A549 (cell line): ENCODE measurements around the gene TTYH2. TPM values are rescaled to one million over a fixed set of nuclear protein-coding genes. Genes with fewer than 3 reads are reported as not detected.

Experiments
- ATAC-seq, 2 experiments: fragments of 200-7000 bp in 1 of 2; fragments of >200 bp in 1 of 2; cut with Nextera tagmentation in 1 of 2; cut with Tn5 transposase in 1 of 2; 3 replicates each; pipeline versions ENCODE4 v1.8.0 to v1.9.1; 2018 to 2020; ENCODE audit warnings: mild to moderate bottlenecking in 1 of 2, moderate library complexity in 1 of 2
- CTCF ChIA-PET: fragments of 300-600 bp; sonication (Branson Sonifier 250); formaldehyde crosslinking; extraction: SDS; loops from one replicate; lab custom pipeline; 2021; ENCODE audit warnings: antibody characterized with exemption, inconsistent platforms; lab: Yijun Ruan, JAX
- POLR2A ChIA-PET: fragments of 350-600 bp; formaldehyde crosslinking; extraction: SDS; loops from one replicate; lab custom pipeline; 2021; ENCODE audit warnings: antibody characterized with exemption, inconsistent platforms; lab: Yijun Ruan, JAX
- DNase-seq, 2 experiments: peaks; one replicate each; pipeline versions ENCODE4 v3.0.0 to v3.0.0-alpha.2; 2011 to 2016; ENCODE audit warnings: low read depth in 1 of 2, low spot score in 1 of 2
- FAIRE-seq: peaks from 2 replicates; lab custom pipeline; 2011; peaks lifted over from hg19 to GRCh38; lab: Jason Lieb, UNC
- H3K27ac ChIP-seq, 2 experiments: fragments of >200 bp; sonication (Bioruptor Twin); formaldehyde crosslinking; 3 replicates each; pipeline ENCODE4 v1.5.1; 2016 to 2017
- H3K4me1 ChIP-seq: fragments of >200 bp; sonication (Bioruptor Twin); formaldehyde crosslinking; 3 replicates; pipeline ENCODE4 v1.6.1; 2016
- H3K4me2 ChIP-seq: fragments of >200 bp; sonication (Bioruptor Twin); formaldehyde crosslinking; 3 replicates; pipeline ENCODE4 v1.6.1; 2016
- H3K4me3 ChIP-seq: fragments of >200 bp; sonication (Bioruptor Twin); formaldehyde crosslinking; 3 replicates; pipeline ENCODE4 v1.5.1; 2016
- H3K9me3 ChIP-seq: fragments of >200 bp; sonication (Bioruptor Twin); formaldehyde crosslinking; 3 replicates; pipeline ENCODE4 v1.6.1; 2016
- BCL3 ChIP-seq: fragments of >200 bp; sonication (Bioruptor Twin); formaldehyde crosslinking; IDR thresholded peaks from 3 replicates; pipeline ENCODE4 v1.6.1; 2016
- CBX2 ChIP-seq: fragments of 200-600 bp; sonication (generic); IDR thresholded peaks from 2 replicates; pipeline ENCODE4 v1.6.1; 2016; ENCODE audit warnings: low read depth, mild to moderate bottlenecking, borderline replicate concordance
- ELK1 ChIP-seq: fragments of 150-350 bp; IDR thresholded peaks from 2 replicates; pipeline ENCODE4 v1.6.1; 2014; ENCODE audit warnings: low read depth, mild to moderate bottlenecking, low read length
- GATA3 ChIP-seq: IDR thresholded peaks from 2 replicates; pipeline ENCODE4 v1.6.1; 2012; ENCODE audit warnings: borderline replicate concordance
- HES2 ChIP-seq: fragments of >200 bp; sonication (Bioruptor Twin); formaldehyde crosslinking; IDR thresholded peaks from 2 replicates; pipeline ENCODE4 v1.6.1; 2016
- HEYL ChIP-seq: fragments of 250-450 bp; sonication (Bioruptor Pico); IDR thresholded peaks from 2 replicates; pipeline ENCODE4 v1.8.0; 2021; ENCODE audit warnings: mild to moderate bottlenecking, moderate library complexity
- HOXA7 ChIP-seq: fragments of 250-450 bp; sonication (Bioruptor Pico); IDR thresholded peaks from 2 replicates; pipeline ENCODE4 v1.5.0; 2020; ENCODE audit warnings: mild to moderate bottlenecking, moderate library complexity
- JUN ChIP-seq, 2 experiments: fragments of >200 bp; sonication (Bioruptor Twin); formaldehyde crosslinking; IDR thresholded peaks; 2 replicates in 1 of 2; 3 replicates in 1 of 2; pipeline ENCODE4 v1.6.1; 2016 to 2017
- JUNB ChIP-seq: fragments of >200 bp; sonication (Bioruptor Twin); formaldehyde crosslinking; IDR thresholded peaks from 2 replicates; pipeline ENCODE4 v1.6.1; 2016
- KDM5A ChIP-seq: fragments of 200-600 bp; sonication (generic); IDR thresholded peaks from 2 replicates; pipeline ENCODE4 v1.6.1; 2016; ENCODE audit warnings: antibody characterized with exemption, mild to moderate bottlenecking
- MYC ChIP-seq: IDR thresholded peaks from 2 replicates; pipeline ENCODE4 v1.6.1; 2012; ENCODE audit warnings: mild to moderate bottlenecking, inconsistent platforms, low read length, improper control_type of control experiment, borderline replicate concordance
- NFE2L2 ChIP-seq: fragments of 150-350 bp; conservative IDR thresholded peaks from 2 replicates; pipeline ENCODE4 v1.6.1; 2014; ENCODE audit warnings: low read length
- NPAS2 ChIP-seq: fragments of 250-450 bp; sonication (Bioruptor Pico); IDR thresholded peaks from 2 replicates; pipeline ENCODE4 v1.8.0; 2022; ENCODE audit warnings: mild to moderate bottlenecking, moderate library complexity, borderline replicate concordance
- NR3C1 ChIP-seq: fragments of >200 bp; sonication (Bioruptor Twin); formaldehyde crosslinking; IDR thresholded peaks from 3 replicates; pipeline ENCODE4 v1.6.1; 2017
- POLR2AphosphoS2 ChIP-seq: conservative IDR thresholded peaks from 2 replicates; pipeline ENCODE4 v1.6.1; 2012; ENCODE audit warnings: low read length, improper control_type of control experiment, inconsistent platforms
- RAD21 ChIP-seq, 2 experiments: fragments of >200 bp in 1 of 2; sonication (Bioruptor Twin) in 1 of 2; formaldehyde crosslinking in 1 of 2; IDR thresholded peaks in 1 of 2; conservative IDR thresholded peaks in 1 of 2; 2 replicates in 1 of 2; 3 replicates in 1 of 2; pipeline ENCODE4 v1.6.1; 2012 to 2018; ENCODE audit warnings: inconsistent platforms in 1 of 2
- REST ChIP-seq: fragments of 200-600 bp; sonication (generic); IDR thresholded peaks from 2 replicates; pipeline ENCODE4 v1.6.1; 2016; ENCODE audit warnings: antibody characterized with exemption, mild to moderate bottlenecking, moderate library complexity
- SMC3 ChIP-seq: fragments of >200 bp; sonication (Bioruptor Twin); formaldehyde crosslinking; IDR thresholded peaks from 3 replicates; pipeline ENCODE4 v1.6.1; 2018; ENCODE audit warnings: inconsistent platforms
- SREBF2 ChIP-seq: fragments of 450-650 bp; IDR thresholded peaks from 2 replicates; pipeline ENCODE4 v1.6.1; 2014; ENCODE audit warnings: mild to moderate bottlenecking, moderate library complexity
- ZC3H11A ChIP-seq: fragments of 450-650 bp; IDR thresholded peaks from 2 replicates; pipeline ENCODE4 v1.6.1; 2014; ENCODE audit warnings: antibody characterized with exemption, mild to moderate bottlenecking
- WGBS: methylation state at CpG from one replicate; pipeline ENCODE4 v1.1.6; 2017; ENCODE audit errors: missing lambda C conversion rate; 5-methylcytosine and 5-hydroxymethylcytosine counted together
- polyA plus RNA-seq, 4 experiments: library from polyadenylated mRNA; depleted of rRNA in 3 of 4; stranded (reverse); fragments of >200 nt; fragmentation: RNase III in 1 of 4; extraction: RNeasy Plus Mini Kit Qiagen cat#74134 plus additional on column Dnase treatment in 1 of 4; gene quantifications; 2 replicates in 3 of 4; 3 replicates in 1 of 4; pipeline ENCODE4 v1.2.3, GENCODE V29; 2011 to 2017

Gene TTYH2
- polyA plus RNA-seq, 2 of the 4 experiments (the other 2 are of a cell fraction): 1.4 to 1.7 TPM

- TF ChIP-seq JUNB: no peak
Observed at GRCh38 chr17:74165797-74166365, 47.5 kb upstream of the TTYH2 start (continued).

- POLR2A ChIA-PET: no interaction called here
- 0% methylated on average over 1 of the region's 1 CpG for WGBS
- ATAC-seq (no peak), DNase-seq (no peak), FAIRE-seq (no peak)
- no peak overlapping the region for H3K4me3 ChIP-seq
- H3K4me1 ChIP-seq: no peaks in the 10 kb centered on the region
- H3K27ac ChIP-seq: no peak overlapping the region
- no peak for TF ChIP-seq CBX2
- TF ChIP-seq JUN (IDR thresholded peaks at IDR 0.05): no peak
- H3K4me2 ChIP-seq: no peak overlapping the region
- CTCF ChIA-PET: interaction anchor here (0.7 to 1.2 kb wide), 3 partner anchors 29 to 741 kb away, joined by 3 to 4 read pairs (median 3); no protein-coding TSS in a partner anchor
- H3K9me3 ChIP-seq: 0 out of 3 replicates have a peak, but pooled peaks cover 6% of the 10 kb centered on the region
Observed at GRCh38 chr17:74170924-74171323, 42.4 kb upstream of the TTYH2 start.

GRCh38 chr17:74172700-74173099, 40.7 kb upstream of the TTYH2 start:
- Histone ChIP-seq H3K27ac (no peak overlapping the region), H3K4me2 (no peak overlapping the region), H3K4me1 (no peaks in the 10 kb centered on the region), H3K4me3 (no peak overlapping the region), H3K9me3 (0 out of 3 replicates have a peak, but pooled peaks cover 6% of the 10 kb centered on the region)
- TF ChIP-seq POLR2AphosphoS2 (no peak), BCL3 (no peak), RAD21 (conservative IDR thresholded peaks at IDR 0.05 in 1 of 2, IDR thresholded peaks at IDR 0.05 in 1 of 2) (no peak), KDM5A (no peak), ELK1 (no peak), HEYL (no peak), JUN (IDR thresholded peaks at IDR 0.05) (no peak), SREBF2 (no peak), HES2 (no peak), NR3C1 (no peak), HOXA7 (CRISPR knock-in tag) (no peak), REST (no peak), ZC3H11A (no peak), NPAS2 (CRISPR knock-in tag) (no peak), MYC (no peak), SMC3 (no peak), NFE2L2 (no peak), GATA3 (no peak)
- WGBS: 9% methylated on average over 3 of the region's 3 CpGs
- FAIRE-seq: peak; percentile 49
- no peak for DNase-seq
- ChIA-PET POLR2A (no interaction called here), CTCF (interaction anchor here (1.1 to 2.1 kb wide), 3 partner anchors 27 to 743 kb away, joined by 4 to 11 read pairs (median 4); no protein-coding TSS in a partner anchor)
- ATAC-seq: no peak
